AG20443 (cell line): ENCODE results near the gene HOXB5.

Source experiments
- DNase-seq: peaks from one replicate; pipeline ENCODE4 v3.0.0; 2012; ENCODE audit warnings: low spot score, mixed read lengths

The HOXB5 gene

GRCh38 chr17:48629411-48629759, 35.8 kb upstream of the HOXB5 start:
- DNase-seq = no peak

GRCh38 chr17:48628649-48629410, 35.3 kb upstream of the HOXB5 start:
- DNase-seq = no peak

GRCh38 chr17:48627623-48628521, 34.3 kb upstream of the HOXB5 start:
- no peak for DNase-seq

GRCh38 chr17:48627118-48627597, 33.6 kb upstream of the HOXB5 start:
- no peak for DNase-seq

GRCh38 chr17:48626245-48627117, 32.9 kb upstream of the HOXB5 start, which contains the start of gene HOXB9:
Gene HOXB9, minus strand, starts transcription at chr17:48626358. Its CDS starts 89 bp downstream, at chr17:48626269.
- DNase-seq = no peak

- DNase-seq = peak; percentile 69
Observed at GRCh38 chr17:48625495-48626244, 32.1 kb upstream of the HOXB5 start.

- DNase-seq = peak; percentile 63
Observed at GRCh38 chr17:48624544-48625494, 31.2 kb upstream of the HOXB5 start.

- DNase-seq = no peak
Observed at GRCh38 chr17:48624118-48624517, 30.5 kb upstream of the HOXB5 start.

- DNase-seq = no peak
Observed at GRCh38 chr17:48623583-48623982, 30.0 kb upstream of the HOXB5 start.

- no peak for DNase-seq
Observed at GRCh38 chr17:48622857-48623256, 29.3 kb upstream of the HOXB5 start.

- no peak for DNase-seq
Observed at GRCh38 chr17:48621410-48622392, 28.1 kb upstream of the HOXB5 start.

GRCh38 chr17:48620461-48621139, 27.0 kb upstream of the HOXB5 start:
- DNase-seq = no peak

- no peak for DNase-seq
Observed at GRCh38 chr17:48619826-48620449, 26.4 kb upstream of the HOXB5 start.

- DNase-seq = peak; percentile 96
Observed at GRCh38 chr17:48618256-48618896, 24.8 kb upstream of the HOXB5 start.

- DNase-seq = no peak
Observed at GRCh38 chr17:48617471-48618255, 24.1 kb upstream of the HOXB5 start.

GRCh38 chr17:48616717-48617470, 23.3 kb upstream of the HOXB5 start:
- DNase-seq = no peak
